Coronary artery (tissue), 2 donors: ENCODE measurements around the gene TFE3.
"Not testable (repeated sequence)": the region's sequence is repeated elsewhere in the genome, so short reads cannot be mapped to it uniquely, and the experiment has no call there.

Source experiments
- DNase-seq: peaks from one replicate; pipeline ENCODE4 v3.0.0-alpha.2; 2017; ENCODE audit warnings: low spot score
- H3K27ac ChIP-seq, 2 donors: fragments of 200-600 bp; sonication (generic); one replicate each; pipeline ENCODE4 v1.5.1; 2016 to 2019
- H3K4me3 ChIP-seq: fragments of 200-600 bp; sonication (generic); 2 replicates; pipeline ENCODE4 v1.5.1; 2016; ENCODE audit warnings: mild to moderate bottlenecking, moderate library complexity
- CTCF ChIP-seq: fragments of 200-600 bp; sonication (generic); IDR thresholded peaks from one replicate; pipeline ENCODE4 v1.5.1; 2019; ENCODE audit warnings: antibody characterized with exemption

The TFE3 gene

DNA sequence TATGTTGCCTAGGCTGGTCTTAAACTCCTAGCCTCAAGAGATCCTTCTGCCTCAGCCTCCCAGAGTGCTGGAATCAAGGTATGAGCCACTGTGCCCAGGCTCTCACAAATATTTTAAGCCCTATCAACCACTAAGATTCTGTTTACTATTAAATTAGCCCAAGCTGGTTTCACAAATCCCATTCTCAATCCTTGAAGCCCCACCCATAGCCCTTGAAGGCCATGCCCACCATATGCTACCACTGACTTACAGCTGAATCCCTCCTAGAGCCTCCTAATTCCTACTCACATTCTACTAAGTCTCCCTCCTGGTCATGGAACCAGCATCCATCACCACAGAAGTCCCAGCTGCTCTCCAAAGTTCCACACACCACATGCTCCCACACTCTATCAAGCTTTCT, 50.8 kb downstream of the TFE3 start:
- TF ChIP-seq CTCF = no peak
- DNase-seq = no peak
- Histone ChIP-seq H3K27ac (no peak overlapping the region), H3K4me3 (no peak overlapping the region)

DNA sequence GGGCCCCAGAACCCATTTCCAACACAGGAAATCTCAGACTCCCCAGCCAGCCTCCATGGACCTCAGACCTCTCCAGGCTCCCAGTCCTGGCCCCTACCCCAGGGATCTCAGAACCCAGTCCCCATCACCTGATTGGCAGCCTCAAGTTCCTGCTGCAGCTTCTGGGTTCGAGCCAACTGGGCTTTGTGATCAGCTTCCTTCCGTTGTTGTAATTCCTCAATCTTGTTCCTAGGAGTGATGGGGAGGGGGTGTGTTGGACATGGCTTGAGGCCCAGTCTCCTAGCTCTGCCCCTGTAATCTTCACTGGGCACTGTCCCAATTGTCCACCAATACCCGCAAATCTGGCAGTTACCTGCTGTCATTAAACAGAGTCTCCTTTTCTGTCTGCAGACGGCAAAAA, 53.7 kb downstream of the TFE3 start:
- H3K27ac ChIP-seq = no peak overlapping the region
- TF ChIP-seq CTCF = no peak

GRCh38 chrX:48983896-48984295, 59.3 kb downstream of the TFE3 start:
- Histone ChIP-seq H3K27ac (no peak overlapping the region), H3K4me3 (no peak overlapping the region)
- no peak for DNase-seq
- TF ChIP-seq CTCF = no peak

More for the DNA sequence above, 53.7 kb downstream of the TFE3 start:
- H3K4me3 ChIP-seq = no peak overlapping the region
- DNase-seq = no peak

GRCh38 chrX:48983081-48983480, 60.1 kb downstream of the TFE3 start:
- TF ChIP-seq CTCF = no peak
- H3K27ac ChIP-seq = no peak overlapping the region
- no peak for DNase-seq
- no peak overlapping the region for H3K4me3 ChIP-seq

DNA sequence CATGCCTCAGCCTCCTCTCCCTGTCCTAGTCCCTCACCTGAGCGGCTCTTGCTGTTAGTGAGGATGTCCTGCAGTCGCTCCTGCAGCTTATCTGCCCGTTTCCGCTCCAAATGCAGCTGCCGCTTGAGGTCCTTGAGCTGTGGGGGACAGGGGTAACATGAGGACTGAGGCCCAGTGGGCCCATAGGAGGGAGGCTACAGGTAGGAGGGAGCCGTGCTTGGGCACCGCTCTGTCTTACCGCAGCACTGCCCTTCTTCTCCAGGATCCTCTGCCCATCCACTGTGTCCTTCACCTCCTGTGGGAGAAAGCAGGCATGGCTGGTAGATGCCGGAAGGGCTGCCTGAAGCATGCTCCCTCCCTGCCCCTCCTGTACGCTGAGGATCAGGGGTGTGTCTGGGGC, 62.0 kb downstream of the TFE3 start:
- H3K27ac ChIP-seq = no peak overlapping the region
- no peak for TF ChIP-seq CTCF
- H3K4me3 ChIP-seq = no peak overlapping the region
- no peak for DNase-seq

DNA sequence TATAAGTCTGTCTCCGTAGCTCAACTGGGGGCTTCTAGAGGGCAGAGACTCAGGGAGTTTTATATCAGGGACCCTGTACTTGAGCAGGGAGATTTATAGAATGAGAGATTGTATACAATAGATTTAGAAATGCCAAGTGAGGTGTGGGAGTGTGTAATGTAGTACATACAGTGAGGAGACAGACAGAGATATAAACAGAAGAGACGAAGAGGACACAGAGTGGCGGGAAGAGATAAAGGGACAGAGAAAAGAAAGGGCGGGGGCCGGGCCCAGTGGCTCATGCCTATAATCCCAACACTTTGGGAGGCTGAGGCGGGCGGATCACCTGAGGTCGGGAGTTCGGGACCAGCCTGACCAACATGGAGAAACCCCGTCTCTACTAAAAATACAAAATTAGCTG, 62.8 kb downstream of the TFE3 start:
- not testable (repeated sequence) for H3K4me3 ChIP-seq, H3K27ac ChIP-seq, DNase-seq
